ENCODE measurements around the gene HIKESHI. TPM values are rescaled to one million over a fixed set of nuclear protein-coding genes. Genes with fewer than 3 reads are reported as not detected.

HIKESHI gene
- total RNA-seq, 2 experiments from 2014 or later = 34.9 to 48.6 TPM

DNA sequence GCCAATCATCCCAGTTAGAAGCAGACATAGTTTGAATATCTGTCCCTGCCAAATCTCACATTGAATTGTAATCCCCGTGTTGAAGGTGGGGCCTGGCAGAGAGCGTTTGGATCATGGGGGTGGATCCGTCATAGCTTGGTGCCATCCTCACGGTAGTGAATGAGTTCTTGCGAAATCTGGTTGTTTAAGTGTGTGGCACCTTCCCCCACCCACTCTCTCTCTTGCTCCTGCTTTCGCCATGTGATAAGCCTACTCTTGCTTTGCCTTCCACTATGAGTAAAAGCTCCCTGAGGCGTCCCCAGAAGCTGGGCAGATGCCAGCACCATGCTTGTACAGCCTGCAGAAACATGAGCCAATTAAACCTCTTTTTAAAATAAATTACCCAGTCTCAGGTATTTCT, 67.6 kb downstream of the HIKESHI start:
- no peaks in the 10 kb centered on the region for H4K20me1 ChIP-seq (ENCODE audit: insufficient read depth, low read length)
- H3K79me2 ChIP-seq (ENCODE audit: insufficient read depth, low read depth, low read length) = no peaks in the 10 kb centered on the region
- no peak overlapping the region for H3K4me3 ChIP-seq (ENCODE audit: low read depth, low read length, poor library complexity, severe bottlenecking)
- H3K36me3 ChIP-seq (ENCODE audit: insufficient read depth, low read length) = no peaks in the 10 kb centered on the region
- H3K9me3 ChIP-seq (ENCODE audit: low read length) = no peaks in the 10 kb centered on the region
- no TSS peak for BruUV-seq (replicated peaks)
- TF ChIP-seq EZH2phosphoT487 (IDR thresholded peaks at IDR 0.05; ENCODE audit: borderline replicate concordance, low read depth, low read length) = no peak
- no peak for TF ChIP-seq CTCF (conservative IDR thresholded peaks at IDR 0.05; ENCODE audit: low read length)
- H3K9me2 ChIP-seq (ENCODE audit: insufficient read depth, low read length) = no peaks in the 10 kb centered on the region; the same call in 1 of the 2 replicates
- no peak for DNase-seq (ENCODE audit: low spot score)
- intact Hi-C loops (cut with micrococcal nuclease; ENCODE audit: unreplicated experiment) = no loop called here
- no peak overlapping the region for H3K27ac ChIP-seq (ENCODE audit: low read depth, low read length, poor library complexity, severe bottlenecking)
- ChIA-PET CTCF (ENCODE audit: unreplicated experiment) (no interaction called here), POLR2A (interaction anchor here (0.8 kb wide), 1 partner anchor 889 kb away, joined by 3 read pairs; no protein-coding TSS in a partner anchor)
- no peak overlapping the region for H2AFZ ChIP-seq (ENCODE audit: low read length)
- H3K4me1 ChIP-seq (ENCODE audit: insufficient read depth, low read length, poor library complexity, severe bottlenecking) = no peaks in the 10 kb centered on the region
- H3K4me2 ChIP-seq (ENCODE audit: low read length) = no peak overlapping the region

DNA sequence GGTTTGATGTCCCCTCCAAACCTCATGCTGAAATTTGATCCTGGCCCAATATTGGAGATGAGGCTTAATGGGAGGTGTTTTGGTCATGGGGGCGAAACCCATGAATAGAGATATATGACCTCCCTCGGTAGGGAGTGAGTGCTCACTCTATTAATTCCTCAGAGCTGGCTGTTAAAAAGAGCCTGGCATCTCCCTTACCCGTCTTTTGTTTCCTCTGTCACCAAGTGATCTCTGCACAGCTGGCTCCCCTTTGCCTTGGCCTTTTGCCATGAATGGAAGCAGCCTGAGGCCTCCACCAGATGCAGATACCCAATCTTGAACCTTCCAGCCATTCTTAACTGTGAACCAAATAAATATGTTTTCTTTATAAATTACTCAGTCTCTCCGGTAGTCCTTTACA, 68.1 kb downstream of the HIKESHI start:
- POLR2A ChIA-PET = no interaction called here
- H3K27ac ChIP-seq (ENCODE audit: low read depth, low read length, poor library complexity, severe bottlenecking) = no peak overlapping the region
- H3K79me2 ChIP-seq (ENCODE audit: insufficient read depth, low read depth, low read length) = no peaks in the 10 kb centered on the region
- H3K4me3 ChIP-seq (ENCODE audit: low read depth, low read length, poor library complexity, severe bottlenecking) = no peak overlapping the region
- H4K20me1 ChIP-seq (ENCODE audit: insufficient read depth, low read length) = no peaks in the 10 kb centered on the region
- DNase-seq (ENCODE audit: low spot score) = no peak
- H3K4me2 ChIP-seq (ENCODE audit: low read length) = no peak overlapping the region
- no peaks in the 10 kb centered on the region; the same call in 1 of the 2 replicates for H3K9me2 ChIP-seq (ENCODE audit: insufficient read depth, low read length)
- CTCF ChIA-PET (ENCODE audit: unreplicated experiment) = no interaction called here
- no peak overlapping the region for H2AFZ ChIP-seq (ENCODE audit: low read length)
- H3K4me1 ChIP-seq (ENCODE audit: insufficient read depth, low read length, poor library complexity, severe bottlenecking) = no peaks in the 10 kb centered on the region
- BruUV-seq (replicated peaks) = no TSS peak
- H3K36me3 ChIP-seq (ENCODE audit: insufficient read depth, low read length) = no peaks in the 10 kb centered on the region
- intact Hi-C loops (cut with micrococcal nuclease; ENCODE audit: unreplicated experiment) = no loop called here
- TF ChIP-seq EZH2phosphoT487 (IDR thresholded peaks at IDR 0.05; ENCODE audit: borderline replicate concordance, low read depth, low read length) (no peak), CTCF (conservative IDR thresholded peaks at IDR 0.05; ENCODE audit: low read length) (no peak)
- H3K9me3 ChIP-seq (ENCODE audit: low read length) = no peaks in the 10 kb centered on the region

DNA sequence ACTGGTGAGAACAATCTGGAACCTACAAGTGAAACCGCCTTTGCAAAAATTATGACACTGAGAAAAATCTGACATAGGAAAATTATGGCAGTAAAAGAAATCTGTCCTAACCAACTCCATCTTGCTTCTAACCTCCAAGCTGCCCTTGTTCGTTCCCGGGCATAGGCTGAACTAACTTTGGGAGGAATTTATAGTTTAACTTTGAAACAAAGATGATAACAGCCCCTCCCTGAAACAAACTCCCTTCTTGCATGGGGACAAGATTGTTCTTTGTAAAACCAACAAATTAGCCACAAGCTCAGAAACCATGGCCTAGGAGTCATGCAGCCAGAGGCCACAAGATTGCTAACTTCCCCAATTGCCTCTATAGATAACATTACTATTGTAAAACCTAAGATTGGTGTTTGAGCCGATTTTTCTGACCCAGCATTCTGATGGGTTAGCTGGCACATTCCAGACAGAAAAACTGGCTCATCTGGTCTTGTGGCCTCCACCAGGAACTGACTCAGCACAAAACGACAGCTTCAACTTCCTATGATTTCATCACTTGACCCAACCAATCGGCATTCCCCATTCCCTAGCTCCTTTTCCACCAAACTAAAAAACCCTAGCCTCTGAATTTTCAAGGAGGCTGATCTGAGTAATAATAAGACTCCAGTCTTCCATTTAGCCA, 69.0 kb downstream of the HIKESHI start:
- intact Hi-C loops (cut with micrococcal nuclease; ENCODE audit: unreplicated experiment) = no loop called here
- Histone ChIP-seq H3K36me3 (ENCODE audit: insufficient read depth, low read length) (no peaks in the 10 kb centered on the region), H3K9me2 (ENCODE audit: insufficient read depth, low read length) (no peaks in the 10 kb centered on the region; the same call in 1 of the 2 replicates), H3K79me2 (ENCODE audit: insufficient read depth, low read depth, low read length) (no peaks in the 10 kb centered on the region), H3K4me2 (ENCODE audit: low read length) (no peak overlapping the region), H3K4me3 (ENCODE audit: low read depth, low read length, poor library complexity, severe bottlenecking) (no peak overlapping the region), H2AFZ (ENCODE audit: low read length) (no peak overlapping the region), H3K9me3 (ENCODE audit: low read length) (no peaks in the 10 kb centered on the region), H3K27ac (ENCODE audit: low read depth, low read length, poor library complexity, severe bottlenecking) (no peak overlapping the region), H4K20me1 (ENCODE audit: insufficient read depth, low read length) (no peaks in the 10 kb centered on the region), H3K4me1 (ENCODE audit: insufficient read depth, low read length, poor library complexity, severe bottlenecking) (no peaks in the 10 kb centered on the region)
- TF ChIP-seq EZH2phosphoT487 (IDR thresholded peaks at IDR 0.05; ENCODE audit: borderline replicate concordance, low read depth, low read length) = no peak
- TF ChIP-seq CTCF (conservative IDR thresholded peaks at IDR 0.05; ENCODE audit: low read length) = no peak
- BruUV-seq (replicated peaks) = no TSS peak
- POLR2A ChIA-PET = interaction anchor here (1.1 kb wide), 1 partner anchor 10 kb away, joined by 4 read pairs; no protein-coding TSS in a partner anchor
- no peak for DNase-seq (ENCODE audit: low spot score)
- CTCF ChIA-PET (ENCODE audit: unreplicated experiment) = no interaction called here

Data from OCI-LY7 (cell line).